ENCODE results near the gene VEGFB. TPM values are rescaled to one million over a fixed set of nuclear protein-coding genes. Genes with fewer than 3 reads are reported as not detected.
A peak's percentile ranks its signal among the peaks of the same experiment; 100 is the strongest.

VEGFB gene
- total RNA-seq, 1 donor from 2014 or later: 134 TPM

- intact Hi-C loops (cut with DNase I): no loop called here
- DNase-seq (ENCODE audit: low spot score) (no peak), ATAC-seq (no peak)
Observed at GRCh38 chr11:64266339-64266738, 32.0 kb downstream of the VEGFB start.

- ATAC-seq (no peak), DNase-seq (ENCODE audit: low spot score) (no peak)
- intact Hi-C loops (cut with DNase I): no loop called here
Observed at GRCh38 chr11:64267207-64267945, 33.0 kb downstream of the VEGFB start.

- intact Hi-C loops (cut with DNase I): no loop called here
- peak; percentile 0 for ATAC-seq
- DNase-seq (ENCODE audit: low spot score): peak; percentile 81
Observed at GRCh38 chr11:64268025-64268892, 33.9 kb downstream of the VEGFB start.

GRCh38 chr11:64268893-64269539 lies 34.6 kb downstream of the VEGFB start:
- DNase-seq (ENCODE audit: low spot score) (no peak), ATAC-seq (peak; percentile 3)
- intact Hi-C loops (cut with DNase I): no loop called here

GRCh38 chr11:64269540-64270220 lies 35.3 kb downstream of the VEGFB start:
- ATAC-seq (peak; percentile 92), DNase-seq (ENCODE audit: low spot score) (peak; percentile 98)
- intact Hi-C loops (cut with DNase I): no loop called here

- no peak for DNase-seq (ENCODE audit: low spot score)
- intact Hi-C loops (cut with DNase I): no loop called here
- ATAC-seq: no peak
Observed at GRCh38 chr11:64275031-64275800, 40.8 kb downstream of the VEGFB start.

GRCh38 chr11:64275841-64276240 lies 41.5 kb downstream of the VEGFB start:
- no peak for DNase-seq (ENCODE audit: low spot score)
- ATAC-seq: no peak
- intact Hi-C loops (cut with DNase I): no loop called here

GRCh38 chr11:64276653-64277431 lies 42.5 kb downstream of the VEGFB start:
- DNase-seq (ENCODE audit: low spot score) (no peak), ATAC-seq (no peak)
- intact Hi-C loops (cut with DNase I): no loop called here

GRCh38 chr11:64278576-64279190 lies 44.3 kb downstream of the VEGFB start:
- DNase-seq (ENCODE audit: low spot score) (no peak), ATAC-seq (no peak)
- intact Hi-C loops (cut with DNase I): no loop called here

GRCh38 chr11:64281957-64282770 lies 47.8 kb downstream of the VEGFB start:
- no peak for ATAC-seq
- intact Hi-C loops (cut with DNase I): no loop called here
- no peak for DNase-seq (ENCODE audit: low spot score)

- intact Hi-C loops (cut with DNase I): no loop called here
- ATAC-seq (no peak), DNase-seq (ENCODE audit: low spot score) (no peak)
Observed at GRCh38 chr11:64283092-64283491, 48.7 kb downstream of the VEGFB start.

GRCh38 chr11:64284048-64284961 lies 49.9 kb downstream of the VEGFB start, which contains the start of gene BAD:
BAD (minus strand) TSS chr11:64284665; CDS start chr11:64284368, 297 bp downstream.
- peak; percentile 98 for DNase-seq (ENCODE audit: low spot score)
- intact Hi-C loops (cut with DNase I): no loop called here
- peak; percentile 97 for ATAC-seq

GRCh38 chr11:64284962-64285884 lies 50.8 kb downstream of the VEGFB start, which contains the start of gene GPR137:
GPR137 (plus strand) TSS chr11:64285848; CDS start chr11:64286525, 677 bp downstream.
- intact Hi-C loops (cut with DNase I): no loop called here
- ATAC-seq (peak; percentile 59), DNase-seq (ENCODE audit: low spot score) (peak; percentile 93)
